Right forelimb (tissue), 1 donor: Measurements from ENCODE around the gene TMEM151B.
A peak's percentile ranks its signal among the peaks of the same experiment; 100 is the strongest.
"Not testable (repeated sequence)": the region's sequence is repeated elsewhere in the genome, so short reads cannot be mapped to it uniquely, and the experiment has no call there.

Source experiments
- DNase-seq: peaks from one replicate; pipeline ENCODE4 v3.0.0-alpha.2; 2018

Gene TMEM151B

GRCh38 chr6:44309092-44309491, 38.8 kb downstream of the TMEM151B start:
- no peak for DNase-seq

- DNase-seq: no peak
Observed at GRCh38 chr6:44309631-44310030, 39.4 kb downstream of the TMEM151B start.

GRCh38 chr6:44310241-44310640, 40.0 kb downstream of the TMEM151B start:
- DNase-seq: no peak

GRCh38 chr6:44311304-44311703, 41.1 kb downstream of the TMEM151B start:
- no peak for DNase-seq

GRCh38 chr6:44311767-44312166, 41.5 kb downstream of the TMEM151B start:
- DNase-seq: no peak

GRCh38 chr6:44312901-44313788, 42.9 kb downstream of the TMEM151B start, which contains the start of gene AARS2:
Gene AARS2 (minus strand): TSS chr6:44313347. CDS start chr6:44313323, 24 bp downstream.
- DNase-seq: peak; percentile 94

- DNase-seq: not testable (repeated sequence)
Observed at GRCh38 chr6:44314657-44315056, 44.4 kb downstream of the TMEM151B start.

- no peak for DNase-seq
Observed at GRCh38 chr6:44315516-44315915, 45.3 kb downstream of the TMEM151B start.

GRCh38 chr6:44315951-44316350, 45.7 kb downstream of the TMEM151B start:
- no peak for DNase-seq

- no peak for DNase-seq
Observed at GRCh38 chr6:44316481-44316880, 46.2 kb downstream of the TMEM151B start.

- not testable (repeated sequence) for DNase-seq
Observed at GRCh38 chr6:44317136-44317631, 46.9 kb downstream of the TMEM151B start.

GRCh38 chr6:44321210-44321609, 51.0 kb downstream of the TMEM151B start:
- no peak for DNase-seq

GRCh38 chr6:44327096-44327495, 56.8 kb downstream of the TMEM151B start:
- no peak for DNase-seq

GRCh38 chr6:44327760-44328159, 57.5 kb downstream of the TMEM151B start:
- no peak for DNase-seq

GRCh38 chr6:44328203-44328602, 58.0 kb downstream of the TMEM151B start:
- DNase-seq: not testable (repeated sequence)

GRCh38 chr6:44329858-44330257, 59.6 kb downstream of the TMEM151B start:
- no peak for DNase-seq

- DNase-seq: no peak
Observed at GRCh38 chr6:44332585-44332984, 62.3 kb downstream of the TMEM151B start.

GRCh38 chr6:44333273-44333919, 63.1 kb downstream of the TMEM151B start:
- no peak for DNase-seq

GRCh38 chr6:44333942-44334341, 63.7 kb downstream of the TMEM151B start:
- DNase-seq: no peak

GRCh38 chr6:44335631-44336030, 65.4 kb downstream of the TMEM151B start:
- no peak for DNase-seq

- DNase-seq: peak; percentile 78
Observed at GRCh38 chr6:44338228-44339122, 68.2 kb downstream of the TMEM151B start.

GRCh38 chr6:44339301-44339700, 69.1 kb downstream of the TMEM151B start:
- no peak for DNase-seq
